Stomach (tissue), 4 donors: ENCODE measurements around the gene PDE4D.

Experiments used
- EP300 ChIP-seq: sonication (generic); formaldehyde crosslinking; IDR thresholded peaks from one replicate; pipeline ENCODE4 v1.6.1; 2017; ENCODE audit warnings: antibody characterized with exemption
- POLR2A ChIP-seq, 4 donors: fragments of 450-650 bp; IDR thresholded peaks; one replicate each; pipeline ENCODE4 v1.6.1; 2016; ENCODE audit warnings: antibody characterized with exemption in 4 of 4, control low read depth in 2 of 4, mild to moderate bottlenecking in 1 of 4, moderate library complexity in 1 of 4
- POLR2AphosphoS5 ChIP-seq, 3 donors: sonication (generic); formaldehyde crosslinking; IDR thresholded peaks; one replicate each; pipeline ENCODE4 v1.6.1; 2016; ENCODE audit warnings: antibody characterized with exemption in 3 of 3
- TF ChIP-seq, protein P1 (sequence below), 7 experiments: fragments of 450-650 bp in 4 of 7; fragments of 200-600 bp in 3 of 7; sonication (generic) in 3 of 7; IDR thresholded peaks; one replicate each; pipeline ENCODE4 v1.5.1; 2016 to 2019; ENCODE audit warnings: antibody characterized with exemption in 7 of 7, control low read depth in 2 of 7, mild to moderate bottlenecking in 1 of 7

DNA sequence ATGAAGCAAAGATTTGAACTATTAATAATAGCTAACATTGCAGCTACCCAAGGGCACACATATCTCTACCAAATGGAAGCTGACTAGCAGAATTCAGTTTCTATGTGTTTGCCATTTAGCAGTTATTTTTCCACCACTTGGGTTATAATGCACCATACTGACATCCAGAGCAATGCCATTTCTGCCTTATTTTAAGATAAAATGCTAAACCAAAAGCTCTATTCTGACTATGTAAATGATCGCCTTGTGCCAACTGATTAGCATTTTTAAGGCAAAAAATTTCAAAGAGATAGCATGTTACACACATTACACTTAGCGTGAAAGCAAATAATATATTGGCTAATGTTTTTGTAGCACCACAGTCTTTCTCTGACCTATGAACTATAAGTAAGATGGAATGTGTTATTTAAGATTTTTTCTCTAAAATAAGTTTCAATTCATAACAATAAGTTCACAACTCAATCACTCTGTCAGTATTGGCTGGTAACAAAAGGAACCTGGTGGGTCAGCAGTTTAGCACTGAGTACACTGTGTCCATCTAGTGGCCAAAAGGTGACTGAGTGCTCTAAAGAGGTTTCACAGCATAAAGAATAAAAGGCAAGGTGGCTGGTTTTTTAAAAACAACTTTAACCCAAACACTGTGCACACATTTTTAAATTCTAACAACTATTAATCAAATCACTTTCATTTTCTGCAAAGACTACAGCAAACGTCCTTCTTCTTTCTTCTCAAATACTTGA lies 443.5 kb downstream of the PDE4D start:
- TF ChIP-seq, protein P1, sequence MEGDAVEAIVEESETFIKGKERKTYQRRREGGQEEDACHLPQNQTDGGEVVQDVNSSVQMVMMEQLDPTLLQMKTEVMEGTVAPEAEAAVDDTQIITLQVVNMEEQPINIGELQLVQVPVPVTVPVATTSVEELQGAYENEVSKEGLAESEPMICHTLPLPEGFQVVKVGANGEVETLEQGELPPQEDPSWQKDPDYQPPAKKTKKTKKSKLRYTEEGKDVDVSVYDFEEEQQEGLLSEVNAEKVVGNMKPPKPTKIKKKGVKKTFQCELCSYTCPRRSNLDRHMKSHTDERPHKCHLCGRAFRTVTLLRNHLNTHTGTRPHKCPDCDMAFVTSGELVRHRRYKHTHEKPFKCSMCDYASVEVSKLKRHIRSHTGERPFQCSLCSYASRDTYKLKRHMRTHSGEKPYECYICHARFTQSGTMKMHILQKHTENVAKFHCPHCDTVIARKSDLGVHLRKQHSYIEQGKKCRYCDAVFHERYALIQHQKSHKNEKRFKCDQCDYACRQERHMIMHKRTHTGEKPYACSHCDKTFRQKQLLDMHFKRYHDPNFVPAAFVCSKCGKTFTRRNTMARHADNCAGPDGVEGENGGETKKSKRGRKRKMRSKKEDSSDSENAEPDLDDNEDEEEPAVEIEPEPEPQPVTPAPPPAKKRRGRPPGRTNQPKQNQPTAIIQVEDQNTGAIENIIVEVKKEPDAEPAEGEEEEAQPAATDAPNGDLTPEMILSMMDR (IDR thresholded peaks at IDR 0.05), result peak in 1 of 7 experiments; percentile 11
- no peak for TF ChIP-seq POLR2A (IDR thresholded peaks at IDR 0.05)
- no peak for TF ChIP-seq POLR2AphosphoS5 (IDR thresholded peaks at IDR 0.05)
- no peak for TF ChIP-seq EP300
